GM21526 (cell line): ENCODE results near the gene CENPB.

Experiments
- ATAC-seq: cut with Tn5 transposase; IDR thresholded peaks from one replicate; pipeline ENCODE4 v1.9.1; 2021; ENCODE audit warnings: moderate library complexity; ENCODE audit not compliant: unreplicated experiment, low FRiP score

CENPB gene

GRCh38 chr20:3767427-3768341, 18.9 kb downstream of the CENPB start, which contains the start of gene ADISSP:
ADISSP (minus strand) TSS chr20:3767753; CDS start chr20:3760100, 7,653 bp downstream.
- peak; percentile 89 for ATAC-seq

GRCh38 chr20:3767110-3767426, 19.5 kb downstream of the CENPB start:
- ATAC-seq, result no peak

- no peak for ATAC-seq
Observed at GRCh38 chr20:3766422-3767109, 20.0 kb downstream of the CENPB start.

- no peak for ATAC-seq
Observed at GRCh38 chr20:3765171-3765882, 21.2 kb downstream of the CENPB start.

- no peak for ATAC-seq
Observed at GRCh38 chr20:3764659-3765058, 21.9 kb downstream of the CENPB start.

GRCh38 chr20:3763671-3764601, 22.6 kb downstream of the CENPB start:
- ATAC-seq, result no peak

- ATAC-seq, result no peak
Observed at GRCh38 chr20:3760655-3761348, 25.7 kb downstream of the CENPB start.

GRCh38 chr20:3759884-3760283, 26.7 kb downstream of the CENPB start:
- no peak for ATAC-seq

- ATAC-seq, result no peak
Observed at GRCh38 chr20:3759316-3759823, 27.2 kb downstream of the CENPB start.

- ATAC-seq, result no peak
Observed at GRCh38 chr20:3758566-3758965, 28.0 kb downstream of the CENPB start.

- ATAC-seq, result no peak
Observed at GRCh38 chr20:3757268-3757667, 29.3 kb downstream of the CENPB start.

GRCh38 chr20:3755814-3756480, 30.6 kb downstream of the CENPB start:
- no peak for ATAC-seq

- ATAC-seq, result no peak
Observed at GRCh38 chr20:3755269-3755668, 31.3 kb downstream of the CENPB start.

GRCh38 chr20:3754276-3754630, 32.3 kb downstream of the CENPB start:
- no peak for ATAC-seq

- ATAC-seq, result no peak
Observed at GRCh38 chr20:3753501-3754275, 32.9 kb downstream of the CENPB start.

GRCh38 chr20:3753098-3753497, 33.4 kb downstream of the CENPB start:
- ATAC-seq, result no peak

- ATAC-seq, result no peak
Observed at GRCh38 chr20:3752386-3752759, 34.2 kb downstream of the CENPB start.

- ATAC-seq, result no peak
Observed at GRCh38 chr20:3751675-3752385, 34.7 kb downstream of the CENPB start.
